ENCODE data around the gene CACTIN.
"Not testable (repeated sequence)": the region's sequence is repeated elsewhere in the genome, so short reads cannot be mapped to it uniquely, and the experiment has no call there.

The CACTIN gene

DNA sequence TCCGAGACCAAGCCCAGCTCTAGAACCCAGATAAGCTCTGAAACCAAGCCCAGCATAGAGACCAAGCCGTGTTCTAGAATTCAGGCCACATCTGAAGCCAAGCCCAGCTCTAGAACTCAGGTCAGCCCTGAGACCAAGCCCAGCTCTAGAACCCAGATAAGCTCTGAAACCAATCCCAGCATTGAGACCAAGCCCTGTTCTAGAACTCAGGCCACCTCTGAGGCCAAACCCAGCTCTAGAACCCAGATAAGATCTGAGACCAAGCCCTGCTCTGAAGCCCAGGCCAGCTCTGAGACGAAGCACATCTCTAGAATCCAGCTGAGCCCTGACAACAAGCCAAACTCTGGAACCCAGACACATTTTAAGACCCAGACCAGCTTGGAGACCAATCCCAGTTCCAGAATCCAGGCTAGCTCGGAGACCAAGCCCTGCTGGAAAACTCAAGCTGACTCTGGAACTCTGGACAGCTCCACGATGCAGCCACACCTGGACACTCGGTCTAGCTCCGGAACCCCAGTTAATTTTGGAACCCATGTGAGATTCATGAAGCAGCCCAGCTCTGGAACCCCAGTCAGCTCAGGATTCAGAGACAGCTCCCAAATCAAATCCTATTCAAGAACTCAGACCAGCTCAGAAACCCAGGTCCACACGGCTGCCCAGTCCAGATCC lies 35.5 kb downstream of the CACTIN start:
- TF ChIP-seq CTCF (conservative IDR thresholded peaks at IDR 0.05; ENCODE audit: low read depth, low read length): no peak
- DNase-seq (ENCODE audit: low read depth): no peak
- H3K4me3 ChIP-seq (ENCODE audit: low read depth, low read length): no peak overlapping the region

DNA sequence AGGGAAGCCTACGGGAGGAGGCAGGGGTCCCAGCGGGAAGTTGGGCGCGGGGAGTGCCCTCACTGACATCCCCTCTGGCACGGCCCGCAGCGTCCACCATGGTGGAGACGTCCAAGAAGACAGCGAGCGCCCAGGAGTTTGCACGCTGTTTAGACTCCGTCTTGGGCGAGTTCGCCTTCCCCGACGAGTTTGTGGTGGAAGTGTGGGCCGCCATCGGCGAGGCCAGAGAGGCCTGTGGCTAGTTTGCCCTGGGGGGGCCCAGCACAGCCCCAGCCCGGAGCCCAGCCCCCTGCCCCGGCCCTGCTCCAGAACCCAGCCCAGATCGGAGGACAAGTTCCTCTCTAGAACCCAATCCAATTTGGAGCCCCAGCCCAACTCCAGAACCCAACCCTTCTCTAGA lies 36.6 kb downstream of the CACTIN start:
- no peak for TF ChIP-seq CTCF (conservative IDR thresholded peaks at IDR 0.05; ENCODE audit: low read depth, low read length)
- DNase-seq (ENCODE audit: low read depth): no peak
- H3K4me3 ChIP-seq (ENCODE audit: low read depth, low read length): no peak overlapping the region

DNA sequence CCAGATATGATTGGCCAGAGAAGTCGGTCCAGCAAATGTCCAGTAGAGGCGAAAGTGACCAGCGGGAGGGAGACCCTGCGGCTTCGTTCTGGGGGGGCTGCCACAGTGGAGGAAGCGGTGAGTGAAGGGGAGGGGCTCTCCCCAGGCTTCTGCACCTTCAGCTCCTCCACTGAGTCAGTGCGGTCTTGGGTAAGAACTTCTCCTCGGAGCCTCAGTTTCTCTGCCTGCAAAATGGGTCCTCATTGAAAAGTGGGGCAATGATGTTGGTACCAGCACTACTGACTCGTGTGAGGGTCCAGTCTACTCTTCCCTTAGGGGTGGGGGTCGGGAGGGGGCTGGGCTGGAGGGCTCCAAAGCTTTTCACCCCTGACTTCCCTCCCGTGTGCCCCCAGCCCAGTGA lies 37.2 kb downstream of the CACTIN start:
- no peak for DNase-seq (ENCODE audit: low read depth)
- no peak overlapping the region for H3K4me3 ChIP-seq (ENCODE audit: low read depth, low read length)
- no peak for TF ChIP-seq CTCF (conservative IDR thresholded peaks at IDR 0.05; ENCODE audit: low read depth, low read length)

- no peak for DNase-seq (ENCODE audit: low read depth)
- no peak for TF ChIP-seq CTCF (conservative IDR thresholded peaks at IDR 0.05; ENCODE audit: low read depth, low read length)
- no peak overlapping the region for H3K4me3 ChIP-seq (ENCODE audit: low read depth, low read length)
Measured at GRCh38 chr19:3586707-3587346, 39.8 kb downstream of the CACTIN start.

- peak overlapping the region; percentile 38 for H3K4me3 ChIP-seq (ENCODE audit: low read depth, low read length)
- no peak for DNase-seq (ENCODE audit: low read depth)
- TF ChIP-seq CTCF (conservative IDR thresholded peaks at IDR 0.05; ENCODE audit: low read depth, low read length): peak; percentile 72
Measured at GRCh38 chr19:3586127-3586626, 40.4 kb downstream of the CACTIN start.

- peak within 1 kb of the TSS; percentile 38 for H3K4me3 ChIP-seq (ENCODE audit: low read depth, low read length)
- DNase-seq (ENCODE audit: low read depth): no peak
- no peak for TF ChIP-seq CTCF (conservative IDR thresholded peaks at IDR 0.05; ENCODE audit: low read depth, low read length)
Measured at GRCh38 chr19:3585301-3586126, 41.1 kb downstream of the CACTIN start, which contains the start of gene GIPC3. GIPC3 (plus strand) TSS chr19:3585478; CDS start chr19:3585598, 120 bp downstream.

DNA sequence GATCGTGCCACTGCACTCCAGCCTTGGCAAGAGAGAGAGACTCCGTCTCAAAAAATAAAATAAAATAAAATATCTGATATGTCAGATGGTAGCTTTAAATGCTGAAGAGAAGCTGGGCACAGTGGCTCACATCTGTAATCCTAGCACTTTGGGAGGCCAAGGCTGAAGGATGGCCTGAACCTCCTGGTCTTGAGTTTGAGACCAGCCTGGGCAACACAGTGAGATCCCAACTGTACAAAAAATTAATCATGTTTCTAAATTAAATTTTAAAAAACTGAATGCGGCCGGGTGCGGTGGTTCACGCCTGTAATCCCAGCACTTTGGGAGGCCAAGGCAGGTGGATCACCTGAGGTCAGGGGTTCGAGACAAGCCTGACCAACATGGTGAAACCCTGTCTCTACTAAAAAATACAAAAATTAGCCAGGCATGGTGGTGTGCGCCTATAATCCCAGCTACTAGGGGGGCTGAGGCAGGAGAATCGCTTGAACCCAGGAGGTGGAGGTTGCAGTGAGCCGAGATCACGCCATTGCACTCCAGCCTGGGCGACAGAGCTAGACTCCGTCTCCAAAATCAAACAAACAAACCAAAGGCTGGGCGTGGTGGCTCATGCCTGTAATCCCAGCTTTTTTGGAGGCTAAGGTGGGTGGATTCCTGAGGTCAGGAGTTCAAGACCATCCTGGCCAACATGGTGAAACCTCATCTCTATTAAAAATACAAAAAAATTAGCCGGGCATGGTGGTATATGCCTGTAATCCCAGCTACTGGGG lies 42.4 kb downstream of the CACTIN start:
- DNase-seq (ENCODE audit: low read depth); H3K4me3 ChIP-seq (ENCODE audit: low read depth, low read length): not testable (repeated sequence)

- not testable (repeated sequence) for DNase-seq (ENCODE audit: low read depth); H3K4me3 ChIP-seq (ENCODE audit: low read depth, low read length)
Measured at GRCh38 chr19:3581792-3582191, 44.8 kb downstream of the CACTIN start.

Data from choroid plexus epithelial cell (primary cell).